ENCODE measurements around the gene MAD1L1. TPM values are rescaled to one million over a fixed set of nuclear protein-coding genes. Genes with fewer than 3 reads are reported as not detected.

The MAD1L1 gene
- total and polyA plus RNA-seq, 8 donors, result 12.8 to 469 (median 27.3) TPM

GRCh38 chr7:2264158-2264557 lies 31.4 kb upstream of the MAD1L1 start:
- peaks cover 11 to 45% (median 35%) of the 10 kb centered on the region in 4 donors for H3K36me3 ChIP-seq
- no peaks in the 10 kb centered on the region for H3K9me3 ChIP-seq
- H3K4me1 ChIP-seq, result no peaks in the 10 kb centered on the region
- WGBS, 5 donors, result 97 to 98% (median 97%) methylated on average over 23 of the region's 23 CpGs
- no peak for DNase-seq
- intact Hi-C loops (cut with DNase I; ENCODE audit: low total_unique reads), result no loop called here
- no peak for TF ChIP-seq EP300 (IDR thresholded peaks at IDR 0.05)
- TF ChIP-seq POLR2AphosphoS5 (IDR thresholded peaks at IDR 0.05), result no peak
- no peak for TF ChIP-seq POLR2A (IDR thresholded peaks at IDR 0.05)
- TF ChIP-seq CTCF (IDR thresholded peaks at IDR 0.05), result no peak
- no peak overlapping the region for H3K27ac ChIP-seq
- H3K27me3 ChIP-seq, result no peaks in the 10 kb centered on the region
- H3K4me3 ChIP-seq, result no peak overlapping the region

DNA sequence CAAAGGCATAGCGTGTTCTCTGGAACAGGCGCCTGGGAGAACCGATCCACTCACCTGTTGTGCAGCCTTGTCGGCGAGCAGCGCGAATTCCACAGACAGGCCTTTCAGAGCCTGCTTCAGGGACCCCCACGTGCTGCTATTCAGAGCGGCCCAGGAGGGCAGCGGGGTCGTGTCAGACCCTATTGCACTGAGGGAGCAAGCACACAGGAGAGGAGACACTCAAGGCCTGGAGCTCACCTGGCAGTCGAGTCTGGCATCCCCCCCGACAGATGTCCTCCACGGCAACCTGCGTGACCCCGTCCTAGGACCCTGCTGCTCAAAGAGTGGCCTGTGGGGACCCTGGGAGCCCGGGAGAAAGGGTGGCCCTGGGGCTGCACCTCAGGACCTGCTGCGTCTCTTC lies 30.4 kb upstream of the MAD1L1 start:
- no peaks in the 10 kb centered on the region for H3K27me3 ChIP-seq
- no peaks in the 10 kb centered on the region for H3K9me3 ChIP-seq
- intact Hi-C loops (cut with DNase I; ENCODE audit: low total_unique reads), result no loop called here
- H3K36me3 ChIP-seq, result peaks cover 11 to 47% (median 43%) of the 10 kb centered on the region in 4 donors
- no peak overlapping the region for H3K4me3 ChIP-seq
- TF ChIP-seq CTCF (IDR thresholded peaks at IDR 0.05), result no peak
- TF ChIP-seq EP300 (IDR thresholded peaks at IDR 0.05), result no peak
- no peak for TF ChIP-seq POLR2A (IDR thresholded peaks at IDR 0.05)
- no peak for TF ChIP-seq POLR2AphosphoS5 (IDR thresholded peaks at IDR 0.05)
- 90 to 95% (median 92%) methylated on average over 12 to 18 of the region's 18 CpGs for WGBS, 5 donors
- H3K27ac ChIP-seq, result no peak overlapping the region
- DNase-seq, result no peak
- H3K4me1 ChIP-seq, result no peaks in the 10 kb centered on the region

- H3K4me1 ChIP-seq, result no peaks in the 10 kb centered on the region
- no peaks in the 10 kb centered on the region for H3K9me3 ChIP-seq
- H3K27ac ChIP-seq, result peak overlapping the region in 1 of 5 donors; percentile 24
- WGBS, 5 donors, result 73 to 88% (median 86%) methylated on average over 14 of the region's 14 CpGs
- no peak overlapping the region for H3K4me3 ChIP-seq
- intact Hi-C loops (cut with DNase I; ENCODE audit: low total_unique reads), result no loop called here
- no peak for DNase-seq
- no peak for TF ChIP-seq POLR2AphosphoS5 (IDR thresholded peaks at IDR 0.05)
- no peak for TF ChIP-seq EP300 (IDR thresholded peaks at IDR 0.05)
- TF ChIP-seq CTCF (IDR thresholded peaks at IDR 0.05), result no peak
- H3K27me3 ChIP-seq, result no peaks in the 10 kb centered on the region
- H3K36me3 ChIP-seq, result peaks cover 11 to 61% (median 55%) of the 10 kb centered on the region in 4 donors
These were observed 28.9 kb upstream of the MAD1L1 start for GRCh38 chr7:2261611-2262010.

DNA sequence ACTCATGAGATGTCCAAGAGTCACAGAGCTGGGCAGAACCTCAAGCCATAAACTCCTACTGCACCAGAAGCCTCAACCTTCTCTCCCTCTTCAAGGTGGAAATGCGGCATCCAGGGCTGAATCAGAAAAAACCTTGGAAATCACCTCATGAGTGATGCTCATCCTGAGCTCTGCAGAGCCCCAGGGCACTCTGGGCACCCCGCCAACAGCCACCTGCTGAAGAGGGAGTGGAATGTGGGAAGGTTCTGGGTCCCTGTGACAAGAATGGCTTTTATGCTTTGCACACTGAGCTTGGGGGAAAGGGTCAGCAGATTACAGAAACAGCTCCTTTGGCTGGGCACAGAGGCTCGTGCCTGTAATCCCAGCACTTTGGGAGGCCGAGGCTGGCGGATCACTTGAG lies 28.1 kb upstream of the MAD1L1 start:
- H3K4me3 ChIP-seq, result no peak overlapping the region
- H3K27ac ChIP-seq, result no peak overlapping the region
- no peak for TF ChIP-seq POLR2AphosphoS5 (IDR thresholded peaks at IDR 0.05)
- TF ChIP-seq CTCF (IDR thresholded peaks at IDR 0.05), result no peak
- no peak for TF ChIP-seq POLR2A (IDR thresholded peaks at IDR 0.05)
- TF ChIP-seq EP300 (IDR thresholded peaks at IDR 0.05), result no peak
- H3K27me3 ChIP-seq, result no peaks in the 10 kb centered on the region
- peaks cover 15 to 69% (median 62%) of the 10 kb centered on the region in 4 donors for H3K36me3 ChIP-seq
- WGBS, 5 donors, result 43 to 81% (median 53%) methylated on average over 5 of the region's 5 CpGs
- intact Hi-C loops (cut with DNase I; ENCODE audit: low total_unique reads), result no loop called here
- H3K4me1 ChIP-seq, result no peaks in the 10 kb centered on the region
- H3K9me3 ChIP-seq, result no peaks in the 10 kb centered on the region
- DNase-seq, result peak; percentile 44 to 62
